OCI-LY7 (cell line): ENCODE measurements around the gene C1orf21.

Experiments used
- CTCF ChIP-seq: fragments of 200-600 bp; sonication (generic); conservative IDR thresholded peaks from 2 replicates; pipeline ENCODE4 v1.5.1; 2014; ENCODE audit warnings: mild to moderate bottlenecking, antibody characterized with exemption, low read length, moderate library complexity, mixed read lengths
- EZH2phosphoT487 ChIP-seq: fragments of 200-600 bp; sonication (generic); IDR thresholded peaks from 2 replicates; pipeline ENCODE4 v1.6.1; 2018; ENCODE audit warnings: low read depth, borderline replicate concordance, mild to moderate bottlenecking, mixed run types, antibody characterized with exemption, low read length, moderate library complexity, mixed read lengths

- TF ChIP-seq CTCF, result no peak
- no peak for TF ChIP-seq EZH2phosphoT487
Measured at GRCh38 chr1:184392779-184393522, 6.1 kb downstream of the C1orf21 start.
